CD1c-positive myeloid dendritic cell (primary cell): ENCODE results near the gene GPR132.
A peak's percentile ranks its signal among the peaks of the same experiment; 100 is the strongest.

Experiments
- DNase-seq: peaks from one replicate; pipeline ENCODE4 v3.0.0-alpha.2; 2016; ENCODE audit errors: extremely low spot score

Gene GPR132

GRCh38 chr14:105075379-105076295 lies 10.4 kb upstream of the GPR132 start:
- peak; percentile 65 for DNase-seq

- no peak for DNase-seq
Observed at GRCh38 chr14:105074601-105075053, 9.4 kb upstream of the GPR132 start.

- no peak for DNase-seq
Observed at GRCh38 chr14:105073720-105074600, 8.7 kb upstream of the GPR132 start.

GRCh38 chr14:105072892-105073719 lies 7.9 kb upstream of the GPR132 start:
- no peak for DNase-seq

GRCh38 chr14:105072381-105072861 lies 7.2 kb upstream of the GPR132 start:
- no peak for DNase-seq

GRCh38 chr14:105071942-105072341 lies 6.7 kb upstream of the GPR132 start:
- no peak for DNase-seq

GRCh38 chr14:105071326-105071725 lies 6.1 kb upstream of the GPR132 start:
- DNase-seq: no peak

GRCh38 chr14:105070760-105071137 lies 5.5 kb upstream of the GPR132 start:
- DNase-seq: peak; percentile 51

GRCh38 chr14:105069871-105070759 lies 4.9 kb upstream of the GPR132 start:
- peak; percentile 92 for DNase-seq

GRCh38 chr14:105069522-105069870 lies 4.3 kb upstream of the GPR132 start:
- DNase-seq: no peak

GRCh38 chr14:105068818-105069217 lies 3.6 kb upstream of the GPR132 start:
- peak; percentile 72 for DNase-seq

- DNase-seq: no peak
Observed at GRCh38 chr14:105067969-105068301, 2.7 kb upstream of the GPR132 start.

GRCh38 chr14:105067140-105067968 lies 2.1 kb upstream of the GPR132 start:
- DNase-seq: peak; percentile 81

- peak; percentile 11 for DNase-seq
Observed at GRCh38 chr14:105066240-105067071, 1.2 kb upstream of the GPR132 start.

- peak; percentile 49 for DNase-seq
Observed at GRCh38 chr14:105064721-105065143, 498 bp downstream of the GPR132 start.

- DNase-seq: peak; percentile 24
Observed at GRCh38 chr14:105064001-105064400, 1.2 kb downstream of the GPR132 start.

GRCh38 chr14:105063506-105063905 lies 1.7 kb downstream of the GPR132 start:
- DNase-seq: peak; percentile 76

GRCh38 chr14:105063056-105063455 lies 2.2 kb downstream of the GPR132 start:
- peak; percentile 18 for DNase-seq

GRCh38 chr14:105062048-105062433 lies 3.2 kb downstream of the GPR132 start:
- DNase-seq: no peak
